ENCODE measurements around the gene SLC40A1.

- TF ChIP-seq POLR2A (IDR thresholded peaks at IDR 0.05; ENCODE audit: low read depth, low read length): no peak
- no peak for TF ChIP-seq TAF1 (IDR thresholded peaks at IDR 0.05; ENCODE audit: borderline replicate concordance, low read depth, low read length)
Observed at GRCh38 chr2:189542145-189542882, 38.3 kb downstream of the SLC40A1 start.
